K562 (cell line): ENCODE measurements around the gene TRIM10. TPM values are rescaled to one million over a fixed set of nuclear protein-coding genes. Genes with fewer than 3 reads are reported as not detected.
A peak's percentile ranks its signal among the peaks of the same experiment; 100 is the strongest.

Source experiments
- MAFF ChIP-seq: IDR thresholded peaks from 2 replicates; pipeline ENCODE4 v1.6.1; 2012; ENCODE audit warnings: low read length, improper control_type of control experiment
- MAFK ChIP-seq: IDR thresholded peaks from 2 replicates; pipeline ENCODE4 v1.6.1; 2011; ENCODE audit warnings: low read length, improper control_type of control experiment
- RB1 ChIP-seq: fragments of 450-650 bp; IDR thresholded peaks from 2 replicates; pipeline ENCODE4 v1.6.1; 2017; ENCODE audit warnings: low read depth, mild to moderate bottlenecking
- polyA plus RNA-seq, 8 experiments: library from polyadenylated mRNA; depleted of rRNA in 4 of 8; stranded (reverse) in 5 of 8; unstranded in 3 of 8; fragments of >200 nt; fragmentation: Nextera tagmentation in 2 of 8; fragmentation: Illumina TruSeq in 1 of 8; extraction: Ambion mirVana in 2 of 8; extraction: Trizol in 1 of 8; gene quantifications; 2 replicates each; pipeline versions ENCODE4 v1.2.1 to v1.2.3, GENCODE V29; 2011 to 2014; ENCODE audit warnings: inconsistent platforms in 1 of 8, missing spikeins in 1 of 8
- total RNA-seq, 7 experiments: library from RNA; depleted of rRNA in 6 of 7; stranded (reverse); fragments of >200 nt in 6 of 7; fragmentation: Illumina TruSeq in 2 of 7; extraction: Trizol in 2 of 7; gene quantifications; 2 replicates each; pipeline versions ENCODE4 v1.2.1 to v1.2.3, GENCODE V29; 2011 to 2021; ENCODE audit warnings: low replicate concordance in 1 of 7
- TF ChIP-seq, protein P1 (sequence below), 2 experiments: fragments of 200-800 bp in 1 of 2; sonication (Bioruptor generic) in 1 of 2; sonication (generic) in 1 of 2; formaldehyde crosslinking in 1 of 2; IDR thresholded peaks in 1 of 2; conservative IDR thresholded peaks in 1 of 2; 2 replicates each; pipeline versions ENCODE4 v1.5.0 to v1.6.1; 2016 to 2020; ENCODE audit warnings: missing compliant biosample characterization in 1 of 2, missing genetic modification characterization in 1 of 2, missing genetic modification reagents in 1 of 2
- TF ChIP-seq, protein P2 (sequence below): fragments of 200-400 bp; formaldehyde crosslinking; IDR thresholded peaks from 2 replicates; pipeline ENCODE4 v1.6.1; 2017; ENCODE audit warnings: mild to moderate bottlenecking, low read depth, low read length, moderate library complexity

TRIM10 gene
- total and polyA plus RNA-seq, 9 of the 15 experiments (the other 6 are each of a cell fraction or from before 2014, with no cell fraction given), result 0.15 to 0.90 (median 0.36) TPM

DNA sequence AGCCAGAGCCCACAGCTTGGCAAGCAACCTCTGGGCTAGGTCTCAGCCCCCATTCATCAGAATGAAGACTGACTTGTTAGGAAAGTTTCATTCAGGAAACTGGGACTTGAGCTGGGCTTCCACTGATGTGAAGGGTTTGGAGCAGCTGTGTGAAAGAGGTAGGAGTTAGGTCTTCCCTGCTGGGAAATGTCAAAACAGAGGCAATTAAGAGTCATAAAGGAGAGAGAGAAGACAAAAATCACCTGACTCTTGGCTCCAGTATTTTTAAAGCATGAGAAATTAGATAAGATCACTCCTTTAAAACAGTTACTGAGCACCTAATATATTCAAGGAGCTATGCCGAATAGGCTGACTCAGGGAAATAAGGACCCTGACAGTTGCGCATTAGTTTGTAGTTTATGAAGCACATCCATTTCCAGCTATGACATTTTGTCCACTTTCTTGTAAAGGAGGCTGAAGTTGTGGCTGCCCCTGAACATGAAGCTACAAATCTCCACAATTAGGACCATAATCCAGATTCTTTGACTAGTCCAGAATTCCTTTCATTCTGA, 29.0 kb downstream of the TRIM10 start (continued):
- TF ChIP-seq, protein P1, sequence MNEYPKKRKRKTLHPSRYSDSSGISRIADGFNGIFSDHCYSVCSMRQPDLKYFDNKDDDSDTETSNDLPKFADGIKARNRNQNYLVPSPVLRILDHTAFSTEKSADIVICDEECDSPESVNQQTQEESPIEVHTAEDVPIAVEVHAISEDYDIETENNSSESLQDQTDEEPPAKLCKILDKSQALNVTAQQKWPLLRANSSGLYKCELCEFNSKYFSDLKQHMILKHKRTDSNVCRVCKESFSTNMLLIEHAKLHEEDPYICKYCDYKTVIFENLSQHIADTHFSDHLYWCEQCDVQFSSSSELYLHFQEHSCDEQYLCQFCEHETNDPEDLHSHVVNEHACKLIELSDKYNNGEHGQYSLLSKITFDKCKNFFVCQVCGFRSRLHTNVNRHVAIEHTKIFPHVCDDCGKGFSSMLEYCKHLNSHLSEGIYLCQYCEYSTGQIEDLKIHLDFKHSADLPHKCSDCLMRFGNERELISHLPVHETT (CRISPR knock-in tag; conservative IDR thresholded peaks at IDR 0.05 in 1 of 2, IDR thresholded peaks at IDR 0.05 in 1 of 2), result no peak
- TF ChIP-seq RB1, result no peak
- TF ChIP-seq, protein P2, sequence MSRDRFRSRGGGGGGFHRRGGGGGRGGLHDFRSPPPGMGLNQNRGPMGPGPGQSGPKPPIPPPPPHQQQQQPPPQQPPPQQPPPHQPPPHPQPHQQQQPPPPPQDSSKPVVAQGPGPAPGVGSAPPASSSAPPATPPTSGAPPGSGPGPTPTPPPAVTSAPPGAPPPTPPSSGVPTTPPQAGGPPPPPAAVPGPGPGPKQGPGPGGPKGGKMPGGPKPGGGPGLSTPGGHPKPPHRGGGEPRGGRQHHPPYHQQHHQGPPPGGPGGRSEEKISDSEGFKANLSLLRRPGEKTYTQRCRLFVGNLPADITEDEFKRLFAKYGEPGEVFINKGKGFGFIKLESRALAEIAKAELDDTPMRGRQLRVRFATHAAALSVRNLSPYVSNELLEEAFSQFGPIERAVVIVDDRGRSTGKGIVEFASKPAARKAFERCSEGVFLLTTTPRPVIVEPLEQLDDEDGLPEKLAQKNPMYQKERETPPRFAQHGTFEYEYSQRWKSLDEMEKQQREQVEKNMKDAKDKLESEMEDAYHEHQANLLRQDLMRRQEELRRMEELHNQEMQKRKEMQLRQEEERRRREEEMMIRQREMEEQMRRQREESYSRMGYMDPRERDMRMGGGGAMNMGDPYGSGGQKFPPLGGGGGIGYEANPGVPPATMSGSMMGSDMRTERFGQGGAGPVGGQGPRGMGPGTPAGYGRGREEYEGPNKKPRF, result no peak
- TF ChIP-seq MAFK, result peak; percentile 58; the same call in 1 of the 2 replicates
- TF ChIP-seq MAFF, result peak; percentile 62
